RPMI7951 (cell line): Measurements from ENCODE around the gene PIMREG. TPM values are rescaled to one million over a fixed set of nuclear protein-coding genes. Genes with fewer than 3 reads are reported as not detected.

Experiments
- DNase-seq: peaks from one replicate; pipeline ENCODE4 v3.0.0-alpha.2; 2012; ENCODE audit warnings: low read depth
- total RNA-seq: library from RNA; depleted of rRNA; stranded (reverse); fragments of >200 nt; shearing (Covaris generic); gene quantifications from 2 replicates; pipeline ENCODE4 v1.2.3, GENCODE V29; 2014; rRNA removed

PIMREG gene
- total RNA-seq, 1 experiment from 2014 or later, result 82.8 TPM

GRCh38 chr17:6498901-6499540 lies 54.8 kb downstream of the PIMREG start:
- no peak for DNase-seq

Other genes starting within 250 kb of the PIMREG start
- gene AIPL1, start 9.3 kb upstream of the PIMREG start, total RNA-seq, result not detected in 2 replicates
- gene PITPNM3, start 112.1 kb downstream of the PIMREG start, total RNA-seq, result 0.10 and 0.12 TPM in 2 replicates
- 8.7 and 10.8 TPM in 2 replicates for gene KIAA0753, start 196.3 kb downstream of the PIMREG start, total RNA-seq
- 231 and 340 TPM in 2 replicates for gene TXNDC17, start 196.6 kb downstream of the PIMREG start, total RNA-seq
- 20.3 and 24.5 TPM in 2 replicates for gene MED31, start 207.2 kb downstream of the PIMREG start, total RNA-seq
- gene C17orf100, start 207.3 kb downstream of the PIMREG start, total RNA-seq, result 0.12 and 0.39 TPM in 2 replicates